DMS153 treated with DMSO at 0.1 percent for 48 hours (cell line): ENCODE results near the gene TRPC6.
A peak's percentile ranks its signal among the peaks of the same experiment; 100 is the strongest.
"Not testable (repeated sequence)": the region's sequence is repeated elsewhere in the genome, so short reads cannot be mapped to it uniquely, and the experiment has no call there.

Source experiments
- DNase-seq: peaks from one replicate; lab custom pipeline; 2025; ENCODE audit not compliant: unreplicated experiment; lab: John Stamatoyannopoulos, UW

TRPC6 gene

DNA sequence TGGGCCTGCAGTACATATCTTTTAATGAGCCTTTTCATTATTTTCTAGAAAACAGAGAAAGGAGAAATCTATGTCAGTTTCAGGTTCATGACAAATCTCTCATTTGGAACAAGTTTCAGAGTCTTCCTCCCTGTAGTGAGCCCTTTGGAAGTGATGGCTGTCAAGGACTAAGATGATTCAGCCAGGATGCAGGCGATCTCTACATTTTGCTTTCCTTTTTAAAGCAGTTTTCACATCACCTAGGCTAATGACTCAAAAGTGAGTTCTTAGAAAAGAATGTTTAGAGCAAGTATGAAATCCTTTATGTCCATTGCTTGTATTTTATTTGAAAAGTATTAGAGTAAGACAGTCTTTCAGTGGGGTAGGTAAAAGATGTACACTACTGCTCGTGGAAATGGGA lies 130.1 kb downstream of the TRPC6 start:
- DNase-seq, result no peak

DNA sequence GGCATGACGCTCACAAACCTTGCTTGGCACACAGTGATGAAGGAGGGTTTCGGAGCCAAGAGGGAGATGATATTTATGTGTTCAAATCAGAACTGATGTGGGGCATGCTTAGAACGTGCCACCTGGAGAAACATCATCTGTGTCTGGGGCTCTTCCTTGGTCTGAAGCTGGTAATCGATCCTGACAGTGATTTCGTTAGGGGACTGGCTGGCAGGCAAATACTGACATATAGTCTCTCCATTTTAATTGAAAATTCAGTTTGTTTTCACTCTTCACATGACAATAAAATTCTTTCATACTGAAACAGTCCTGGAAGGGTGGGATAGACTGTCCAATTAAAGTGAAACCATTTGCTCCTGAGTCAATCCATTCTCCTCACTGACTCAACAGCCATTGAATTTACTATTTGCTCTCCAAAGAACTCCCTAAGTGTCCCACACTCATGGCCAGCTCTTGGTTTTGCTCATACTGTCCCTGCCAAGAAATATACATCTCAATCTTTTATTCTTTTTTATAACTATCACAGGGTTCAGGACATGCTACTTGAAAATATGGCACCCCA lies 134.8 kb downstream of the TRPC6 start:
- DNase-seq, result no peak

- DNase-seq, result no peak
Observed at GRCh38 chr11:101446726-101447125, 137.1 kb downstream of the TRPC6 start.

DNA sequence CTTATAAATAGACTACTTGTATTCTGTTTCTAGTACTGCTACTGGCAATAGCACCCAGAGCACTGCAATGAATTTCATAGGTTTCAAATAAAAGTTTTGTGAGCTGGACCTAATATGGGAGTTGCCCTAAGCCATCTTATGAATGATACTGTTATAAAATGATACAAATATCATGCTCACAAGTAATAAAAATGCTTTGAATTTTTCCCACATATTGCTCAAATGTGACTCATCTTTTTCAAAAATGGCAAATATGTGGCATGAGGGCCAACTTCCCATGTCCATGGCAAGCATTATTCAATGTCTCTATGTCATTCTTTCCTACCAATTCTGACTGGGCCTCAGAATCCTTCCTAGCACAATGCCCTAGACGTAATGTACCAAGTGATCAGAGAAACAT lies 137.6 kb downstream of the TRPC6 start:
- DNase-seq, result no peak

GRCh38 chr11:101445761-101446160 lies 138.0 kb downstream of the TRPC6 start:
- DNase-seq, result no peak

DNA sequence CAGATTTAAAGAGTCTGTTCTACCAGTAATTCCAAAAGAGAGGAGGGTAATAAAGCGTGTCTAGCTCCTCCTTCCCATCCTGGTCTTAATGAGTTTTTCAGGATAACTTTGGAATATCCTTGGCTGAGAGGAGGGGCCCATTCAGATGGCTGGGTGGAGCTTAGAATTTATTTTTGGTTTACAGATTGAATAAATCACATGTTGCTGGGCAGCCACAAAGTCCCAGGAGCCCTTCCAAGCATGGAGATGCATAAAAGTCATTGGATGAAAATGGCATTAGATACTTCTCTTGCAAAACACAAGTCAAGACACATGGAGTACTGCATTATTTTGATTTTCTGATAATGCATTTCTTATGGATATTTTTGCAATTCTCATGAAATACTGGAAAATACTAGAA lies 139.0 kb downstream of the TRPC6 start:
- no peak for DNase-seq

DNA sequence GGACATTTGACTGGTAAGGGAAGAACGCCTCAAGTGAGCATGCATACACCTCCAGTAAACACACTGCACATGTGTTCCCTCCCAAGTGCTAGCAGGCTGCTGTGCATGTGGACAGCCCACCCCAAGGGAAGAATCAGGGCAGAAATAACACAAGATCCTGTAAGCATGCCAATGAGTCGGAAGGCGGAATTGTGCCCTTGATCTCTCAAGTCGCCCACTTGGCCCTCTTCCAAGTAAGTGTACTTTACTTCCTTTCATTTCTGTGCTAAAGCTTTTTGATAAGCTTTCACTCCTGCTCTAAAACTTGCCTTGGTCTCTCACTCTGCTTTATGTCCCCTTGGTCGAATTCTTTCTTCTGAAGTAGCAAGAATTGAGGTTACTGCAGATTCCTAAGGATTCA lies 139.6 kb downstream of the TRPC6 start:
- no peak for DNase-seq

DNA sequence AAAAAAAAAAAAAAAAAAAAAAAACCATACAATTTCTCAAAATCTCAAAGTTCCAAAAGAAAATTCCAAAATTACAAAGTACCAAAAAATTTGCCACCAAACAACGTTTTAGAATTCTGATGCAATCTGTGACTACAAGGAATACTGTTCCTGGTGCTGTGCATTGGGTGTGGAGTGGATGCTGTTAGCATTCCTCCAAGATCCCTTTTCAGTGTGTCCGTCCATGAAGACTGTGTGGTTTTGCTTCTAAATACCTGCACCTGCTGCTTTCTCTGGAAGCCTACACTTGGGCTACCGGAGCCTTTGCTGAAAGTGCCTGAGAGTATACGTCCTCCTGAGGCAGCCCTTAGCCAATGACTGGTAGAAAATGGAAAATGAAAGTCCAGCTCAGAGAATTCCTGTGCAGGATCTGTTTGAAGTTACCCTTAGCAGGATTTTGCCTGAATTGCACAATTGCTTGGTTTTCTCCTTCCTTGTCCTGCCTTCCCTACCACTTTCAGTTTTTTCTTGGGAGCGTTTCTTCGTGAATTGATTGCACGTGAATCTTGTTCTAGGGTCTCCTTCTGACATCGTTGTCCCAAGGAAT lies 140.8 kb downstream of the TRPC6 start:
- DNase-seq, result no peak

- DNase-seq, result no peak
Observed at GRCh38 chr11:101442171-101442570, 141.6 kb downstream of the TRPC6 start.

DNA sequence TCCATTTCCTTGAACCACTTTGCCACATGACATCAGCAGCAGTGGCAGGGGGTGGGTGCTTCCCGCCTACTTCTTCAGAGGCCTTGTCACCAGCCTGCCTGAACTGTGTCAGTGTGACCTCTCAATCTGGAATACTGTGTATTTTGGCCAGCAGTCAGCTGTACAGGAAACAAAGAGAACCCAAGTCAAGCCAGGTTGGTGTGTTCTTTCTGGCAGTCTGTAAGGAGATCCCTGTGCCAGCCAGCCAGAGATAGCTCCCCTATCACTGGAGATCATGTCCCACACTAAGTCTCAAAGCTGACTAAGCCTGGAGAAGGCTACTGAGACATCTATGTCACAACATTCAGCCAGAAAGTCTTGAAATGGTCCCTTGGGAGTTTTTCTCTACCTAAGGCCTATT lies 142.1 kb downstream of the TRPC6 start:
- no peak for DNase-seq

DNA sequence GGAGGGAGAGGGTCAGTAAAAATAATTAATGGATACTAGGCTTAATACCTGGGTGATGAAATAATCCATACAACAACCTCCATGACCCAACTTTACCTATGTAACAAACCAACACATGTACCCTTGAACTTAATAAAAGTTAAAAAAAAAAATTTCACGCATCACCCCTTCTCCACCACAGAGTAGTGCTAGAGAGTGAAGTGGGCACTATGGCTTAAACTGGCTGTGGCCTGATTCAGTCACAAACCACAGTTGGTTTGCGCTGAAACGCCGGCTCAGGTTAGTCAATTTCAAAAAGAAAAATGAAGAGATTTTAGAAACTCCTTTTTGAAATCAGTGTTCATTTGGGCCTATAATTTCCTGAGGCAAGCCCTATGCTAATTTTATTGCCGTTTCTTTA lies 144.3 kb downstream of the TRPC6 start:
- DNase-seq, result no peak

- not testable (repeated sequence) for DNase-seq
Observed at GRCh38 chr11:101438708-101439107, 145.1 kb downstream of the TRPC6 start.

DNA sequence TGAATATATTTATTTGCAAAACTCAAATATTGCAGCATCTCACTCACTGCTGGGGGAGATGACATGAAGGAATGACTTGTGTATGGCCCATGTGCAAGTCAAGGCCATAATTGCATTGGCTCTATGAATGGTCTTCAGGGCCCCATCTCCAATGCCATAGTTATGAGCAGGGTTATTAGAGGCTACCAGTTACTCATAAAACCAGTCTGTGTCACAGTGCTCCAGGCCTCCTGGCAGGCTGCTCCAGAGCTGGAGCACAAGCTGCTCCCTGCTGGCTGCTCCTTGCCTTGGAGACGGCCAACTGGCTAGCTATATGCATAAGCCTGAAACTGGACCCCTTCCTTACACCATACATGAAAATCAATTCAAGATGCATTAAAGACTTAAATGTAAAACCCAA lies 145.7 kb downstream of the TRPC6 start:
- no peak for DNase-seq

- peak; percentile 10 for DNase-seq
Observed at GRCh38 chr11:101436511-101437142, 147.2 kb downstream of the TRPC6 start.

- no peak for DNase-seq
Observed at GRCh38 chr11:101435408-101435973, 148.3 kb downstream of the TRPC6 start.

- no peak for DNase-seq
Observed at GRCh38 chr11:101434026-101434643, 149.7 kb downstream of the TRPC6 start.

GRCh38 chr11:101433151-101433550 lies 150.7 kb downstream of the TRPC6 start:
- no peak for DNase-seq

GRCh38 chr11:101429703-101430540 lies 153.9 kb downstream of the TRPC6 start:
- DNase-seq, result no peak

- DNase-seq, result no peak
Observed at GRCh38 chr11:101428918-101429317, 154.9 kb downstream of the TRPC6 start.

DNA sequence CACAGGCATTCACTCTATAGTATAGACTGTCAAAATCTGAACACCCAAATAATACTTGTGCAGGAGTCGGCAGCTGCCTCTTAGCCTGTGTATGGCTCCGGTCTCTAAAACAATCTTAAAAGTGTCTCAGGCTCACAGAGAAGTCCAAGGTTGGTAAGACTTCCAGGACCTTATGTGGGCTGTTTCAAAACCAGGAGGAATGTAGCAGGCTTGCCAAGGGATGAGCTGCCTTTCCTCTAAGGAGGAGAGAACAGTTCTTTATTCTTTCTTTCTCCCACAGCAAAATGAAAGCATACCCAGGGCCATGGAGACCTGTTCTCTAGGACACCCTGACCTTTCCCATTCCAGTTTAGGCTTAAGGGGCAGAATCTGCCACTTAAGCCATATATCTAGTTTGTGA lies 176.5 kb downstream of the TRPC6 start:
- no peak for DNase-seq
